ENCODE results near the gene CSTF2T.

DNA sequence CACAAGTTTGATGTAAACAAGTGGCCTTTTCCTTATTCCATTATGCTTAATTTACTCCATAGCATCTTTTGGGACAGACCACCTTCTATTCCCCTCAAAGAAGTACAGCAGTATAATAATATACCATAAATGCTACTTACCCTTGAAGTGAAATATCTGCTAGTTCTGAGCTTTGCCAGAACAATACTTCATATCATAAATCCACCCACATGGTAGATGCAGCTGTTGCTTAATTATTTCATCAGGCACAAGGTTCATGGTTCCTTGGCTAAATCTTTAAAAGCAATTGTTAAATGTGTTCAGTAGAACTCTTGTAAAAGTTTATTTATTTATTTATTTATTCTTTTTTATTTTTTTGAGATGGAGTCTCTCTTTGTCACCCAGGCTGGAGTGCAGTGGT is 32.9 kb downstream of the CSTF2T start:
- TF ChIP-seq, protein P1, sequence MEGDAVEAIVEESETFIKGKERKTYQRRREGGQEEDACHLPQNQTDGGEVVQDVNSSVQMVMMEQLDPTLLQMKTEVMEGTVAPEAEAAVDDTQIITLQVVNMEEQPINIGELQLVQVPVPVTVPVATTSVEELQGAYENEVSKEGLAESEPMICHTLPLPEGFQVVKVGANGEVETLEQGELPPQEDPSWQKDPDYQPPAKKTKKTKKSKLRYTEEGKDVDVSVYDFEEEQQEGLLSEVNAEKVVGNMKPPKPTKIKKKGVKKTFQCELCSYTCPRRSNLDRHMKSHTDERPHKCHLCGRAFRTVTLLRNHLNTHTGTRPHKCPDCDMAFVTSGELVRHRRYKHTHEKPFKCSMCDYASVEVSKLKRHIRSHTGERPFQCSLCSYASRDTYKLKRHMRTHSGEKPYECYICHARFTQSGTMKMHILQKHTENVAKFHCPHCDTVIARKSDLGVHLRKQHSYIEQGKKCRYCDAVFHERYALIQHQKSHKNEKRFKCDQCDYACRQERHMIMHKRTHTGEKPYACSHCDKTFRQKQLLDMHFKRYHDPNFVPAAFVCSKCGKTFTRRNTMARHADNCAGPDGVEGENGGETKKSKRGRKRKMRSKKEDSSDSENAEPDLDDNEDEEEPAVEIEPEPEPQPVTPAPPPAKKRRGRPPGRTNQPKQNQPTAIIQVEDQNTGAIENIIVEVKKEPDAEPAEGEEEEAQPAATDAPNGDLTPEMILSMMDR (IDR thresholded peaks at IDR 0.05), result no peak
- no peak for TF ChIP-seq POLR2A (IDR thresholded peaks at IDR 0.05)
